ENCODE measurements around the gene KRTAP1-3. TPM values are rescaled to one million over a fixed set of nuclear protein-coding genes. Genes with fewer than 3 reads are reported as not detected.
"Not testable (repeated sequence)": the region's sequence is repeated elsewhere in the genome, so short reads cannot be mapped to it uniquely, and the experiment has no call there.

The KRTAP1-3 gene
- total RNA-seq, 2 experiments from 2014 or later, result not detected

DNA sequence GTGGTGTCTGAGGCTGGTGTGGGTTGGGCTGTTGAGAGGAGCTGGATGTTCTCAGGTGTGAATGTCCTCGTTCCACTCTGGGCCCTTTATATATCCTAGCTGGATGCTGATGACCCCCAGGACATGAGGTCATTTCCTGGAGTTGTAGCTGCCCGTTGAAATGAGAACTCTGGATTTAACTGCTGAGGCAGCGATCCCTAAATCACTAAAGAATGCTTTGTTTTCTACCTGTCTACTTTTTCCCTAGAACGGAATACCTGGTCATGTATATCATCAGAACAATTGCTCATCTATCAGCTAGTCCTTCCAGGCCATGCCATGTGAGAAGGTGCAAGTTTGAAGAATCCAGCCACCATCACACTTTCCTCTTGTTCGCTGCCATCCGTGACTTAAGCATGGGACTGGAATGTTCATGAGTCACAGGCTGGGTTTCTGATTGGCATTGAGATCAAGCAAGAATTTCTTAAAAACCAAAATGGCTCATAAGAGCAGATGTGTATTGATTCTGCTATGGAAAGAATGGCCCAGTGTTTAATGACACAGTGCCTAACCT is 25.5 kb upstream of the KRTAP1-3 start, which contains the start of gene KRTAP2-3:
TSS of gene KRTAP2-3 (minus strand) at position 63 of the 553 bp plus-strand sequence. CDS start 64 bp downstream, outside the sequence.
- DNase-seq, result no peak
- Mint-ChIP-seq H3K4me1 (no peaks in the 10 kb centered on the region), H3K4me3 (no peak within 1 kb of the TSS), H3K36me3 (no peaks in the 10 kb centered on the region), H3K27ac (no peak within 1 kb of the TSS), H3K9me3 (no peaks in the 10 kb centered on the region), H3K27me3 (peaks cover 30% of the 10 kb centered on the region)

DNA sequence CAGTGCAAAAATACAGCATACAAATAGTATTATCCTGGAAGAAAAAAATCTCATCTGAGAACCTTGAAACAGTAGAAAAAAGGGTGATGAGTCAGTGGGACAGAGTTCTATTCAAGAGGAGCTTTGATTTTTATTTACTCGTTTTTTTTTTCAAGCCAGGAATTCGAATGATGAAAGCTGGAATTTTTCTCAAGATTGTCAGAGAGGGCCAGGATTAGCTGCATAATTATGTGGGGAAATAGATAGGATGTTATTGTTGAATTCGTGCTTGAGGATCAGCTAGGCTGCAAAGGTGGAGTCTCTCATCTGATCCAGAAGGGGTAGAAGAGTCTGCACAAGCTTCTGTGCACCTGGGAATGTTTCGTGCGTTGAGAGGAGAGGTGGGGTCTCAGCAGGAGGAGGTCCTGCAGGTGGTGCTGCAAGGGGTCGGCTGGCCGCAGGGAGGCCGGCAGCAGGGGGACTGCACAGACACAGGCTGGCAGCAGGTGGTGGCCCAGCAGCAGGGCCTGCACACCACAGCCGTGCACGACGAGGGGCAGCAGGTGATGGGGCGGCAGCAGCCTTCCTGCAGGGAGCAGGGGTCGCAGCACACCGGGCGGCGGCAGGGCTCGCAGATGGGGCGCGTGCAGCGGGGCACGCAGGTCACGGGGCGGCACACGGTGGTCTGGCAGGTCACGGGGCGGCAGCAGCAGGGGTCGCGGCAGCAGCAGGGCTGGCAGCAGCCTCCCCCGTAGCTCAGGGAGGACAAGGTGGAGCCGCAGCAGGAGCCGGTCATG is 24.8 kb upstream of the KRTAP1-3 start:
- not testable (repeated sequence) for H3K27ac Mint-ChIP-seq
- H3K27me3 Mint-ChIP-seq, result peaks cover 30% of the 10 kb centered on the region

DNA sequence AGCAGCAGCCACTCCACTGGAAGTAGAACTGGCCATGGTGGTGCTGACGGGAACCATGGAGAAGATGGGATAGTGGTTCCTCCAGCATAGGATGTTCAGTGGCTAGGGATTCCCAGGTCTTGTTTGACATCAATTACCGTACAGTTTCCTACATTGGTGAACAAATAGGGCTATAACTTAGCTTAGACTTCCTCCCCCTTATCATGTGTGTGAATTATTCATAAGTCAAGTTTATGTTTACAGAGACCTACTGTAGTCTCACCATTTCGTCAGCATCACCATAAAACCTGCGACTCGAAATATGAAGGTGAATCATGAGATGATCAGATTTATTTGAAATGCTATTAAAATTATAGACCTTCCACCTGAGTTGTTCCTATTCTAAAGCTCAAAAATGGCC is 24.1 kb upstream of the KRTAP1-3 start:
- Mint-ChIP-seq H3K9me3 (no peaks in the 10 kb centered on the region), H3K4me3 (no peak overlapping the region), H3K4me1 (no peaks in the 10 kb centered on the region), H3K27me3 (peaks cover 30% of the 10 kb centered on the region), H3K36me3 (no peaks in the 10 kb centered on the region), H3K27ac (no peak overlapping the region)
- DNase-seq, result no peak

More for the DNA sequence above, 24.8 kb upstream of the KRTAP1-3 start:
- not testable (repeated sequence) for H3K9me3 Mint-ChIP-seq, H3K36me3 Mint-ChIP-seq, H3K4me3 Mint-ChIP-seq, DNase-seq, H3K4me1 Mint-ChIP-seq

DNA sequence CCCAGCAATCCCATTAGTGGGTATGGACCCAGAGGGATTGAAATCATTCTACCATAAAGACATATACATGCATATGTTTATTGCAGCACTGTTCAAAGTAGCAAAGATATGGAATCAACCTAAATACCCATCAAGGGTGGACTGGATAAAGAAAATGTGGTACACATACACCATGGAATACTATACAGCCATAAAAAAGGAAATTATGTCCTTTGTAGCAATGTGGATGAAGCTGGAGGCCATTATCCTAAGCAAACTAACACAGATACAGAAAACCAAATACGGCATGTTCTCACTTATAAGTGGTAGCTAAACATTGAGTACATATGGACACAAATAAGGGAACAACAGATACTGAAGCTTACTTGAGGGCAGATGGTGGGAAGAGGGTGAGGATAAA is 22.9 kb upstream of the KRTAP1-3 start:
- no peaks in the 10 kb centered on the region for H3K4me1 Mint-ChIP-seq
- no peaks in the 10 kb centered on the region for H3K36me3 Mint-ChIP-seq
- no peak overlapping the region for H3K27ac Mint-ChIP-seq
- no peak overlapping the region for H3K4me3 Mint-ChIP-seq
- DNase-seq, result no peak
- H3K9me3 Mint-ChIP-seq, result no peaks in the 10 kb centered on the region
- H3K27me3 Mint-ChIP-seq, result peaks cover 30% of the 10 kb centered on the region

DNA sequence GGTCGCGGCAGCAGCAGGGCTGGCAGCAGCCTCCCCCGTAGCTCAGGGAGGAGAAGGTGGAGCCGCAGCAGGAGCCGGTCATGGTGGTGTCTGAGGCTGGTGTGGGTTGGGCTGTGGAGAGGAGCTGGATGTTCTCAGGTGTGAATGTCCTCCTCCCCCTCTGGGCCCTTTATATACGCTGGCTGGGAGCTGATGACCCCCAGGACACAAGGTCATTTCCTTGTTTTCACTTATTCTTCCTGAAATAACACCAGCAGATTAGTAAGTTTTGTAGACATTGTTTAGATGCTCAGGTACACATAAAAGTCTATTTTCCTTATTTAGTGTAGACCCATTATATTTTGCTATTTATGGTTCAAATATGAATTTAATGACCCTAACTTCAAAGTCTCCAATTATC is 20.5 kb upstream of the KRTAP1-3 start, which contains the start of gene KRTAP2-2:
TSS of gene KRTAP2-2 (minus strand) at position 101 of the 400 bp plus-strand sequence. CDS start at position 82, 19 bp downstream.
- peaks cover 17% of the 10 kb centered on the region for H3K27me3 Mint-ChIP-seq
- not testable (repeated sequence) for DNase-seq

DNA sequence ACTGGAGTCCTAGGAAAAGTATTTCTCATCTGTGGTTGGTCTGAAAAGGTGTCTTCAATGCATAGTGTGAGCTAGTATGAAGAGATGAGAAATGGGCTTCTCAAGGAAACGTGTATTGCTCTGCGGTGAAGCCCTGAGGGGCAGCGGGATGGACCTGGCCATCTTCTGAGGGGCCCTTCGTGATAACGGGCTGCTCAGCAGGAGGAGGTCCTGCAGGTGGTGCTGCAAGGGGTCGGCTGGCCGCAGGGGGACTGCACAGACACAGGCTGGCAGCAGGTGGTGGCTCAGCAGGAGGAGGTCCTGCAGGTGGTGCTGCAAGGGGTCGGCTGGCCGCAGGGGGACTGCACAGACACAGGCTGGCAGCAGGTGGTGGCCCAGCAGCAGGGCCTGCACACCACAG is 19.9 kb upstream of the KRTAP1-3 start:
- H3K4me3 Mint-ChIP-seq, H3K9me3 Mint-ChIP-seq: not testable (repeated sequence)

More for the DNA sequence above, 20.5 kb upstream of the KRTAP1-3 start, which contains the start of gene KRTAP2-2:
- H3K4me3 Mint-ChIP-seq, H3K4me1 Mint-ChIP-seq, H3K9me3 Mint-ChIP-seq, H3K36me3 Mint-ChIP-seq, H3K27ac Mint-ChIP-seq: not testable (repeated sequence)

DNA sequence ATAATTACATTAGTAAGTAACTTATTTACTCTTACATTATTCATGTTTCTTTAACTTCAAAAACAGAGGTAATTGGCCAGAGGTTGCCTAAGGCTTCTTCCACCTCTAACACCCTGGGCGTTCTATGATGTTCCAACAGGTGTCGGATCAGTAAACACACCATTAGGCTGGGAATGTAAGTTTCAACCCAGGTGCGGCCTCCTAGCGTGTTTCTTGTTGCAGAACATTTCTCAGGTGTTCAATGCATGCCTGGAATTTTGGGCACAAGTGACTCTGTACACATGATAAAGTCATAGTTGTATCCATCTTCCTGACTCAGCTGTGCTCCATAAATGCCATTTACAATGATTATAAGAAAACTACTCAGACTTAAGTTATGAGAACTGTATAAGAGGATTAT is 19.4 kb upstream of the KRTAP1-3 start:
- H3K4me1 Mint-ChIP-seq, result no peaks in the 10 kb centered on the region
- no peak overlapping the region for H3K27ac Mint-ChIP-seq
- no peak overlapping the region for H3K4me3 Mint-ChIP-seq
- no peak for DNase-seq
- peaks cover 14% of the 10 kb centered on the region for H3K27me3 Mint-ChIP-seq
- H3K36me3 Mint-ChIP-seq, result no peaks in the 10 kb centered on the region
- no peaks in the 10 kb centered on the region for H3K9me3 Mint-ChIP-seq

More for the DNA sequence above, 19.9 kb upstream of the KRTAP1-3 start:
- not testable (repeated sequence) for H3K4me1 Mint-ChIP-seq, H3K27ac Mint-ChIP-seq, H3K36me3 Mint-ChIP-seq, DNase-seq
- H3K27me3 Mint-ChIP-seq, result peaks cover 19% of the 10 kb centered on the region

DNA sequence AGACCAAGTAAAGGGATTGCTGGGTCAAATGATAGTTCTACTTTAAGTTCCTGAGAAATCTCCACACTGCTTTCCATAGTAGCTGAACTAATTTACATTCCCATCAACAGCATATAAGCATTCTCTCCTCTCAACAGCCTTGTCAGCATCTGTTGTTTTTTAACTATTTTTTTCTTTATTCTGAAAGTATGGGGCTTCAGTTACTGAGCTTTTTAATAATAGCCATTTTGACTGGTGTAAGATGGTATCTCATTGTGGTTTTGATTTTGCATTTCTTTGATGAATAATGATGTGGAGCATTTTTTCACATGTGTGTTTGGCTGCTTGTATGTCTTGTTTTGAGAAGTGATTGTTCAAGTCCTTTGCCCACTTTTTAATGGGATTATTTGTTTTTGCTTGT is 17.9 kb upstream of the KRTAP1-3 start:
- Mint-ChIP-seq H3K27me3 (peaks cover 23% of the 10 kb centered on the region), H3K27ac (no peak overlapping the region), H3K4me1 (no peaks in the 10 kb centered on the region), H3K4me3 (no peak overlapping the region), H3K9me3 (no peaks in the 10 kb centered on the region), H3K36me3 (no peaks in the 10 kb centered on the region)
- no peak for DNase-seq

DNA sequence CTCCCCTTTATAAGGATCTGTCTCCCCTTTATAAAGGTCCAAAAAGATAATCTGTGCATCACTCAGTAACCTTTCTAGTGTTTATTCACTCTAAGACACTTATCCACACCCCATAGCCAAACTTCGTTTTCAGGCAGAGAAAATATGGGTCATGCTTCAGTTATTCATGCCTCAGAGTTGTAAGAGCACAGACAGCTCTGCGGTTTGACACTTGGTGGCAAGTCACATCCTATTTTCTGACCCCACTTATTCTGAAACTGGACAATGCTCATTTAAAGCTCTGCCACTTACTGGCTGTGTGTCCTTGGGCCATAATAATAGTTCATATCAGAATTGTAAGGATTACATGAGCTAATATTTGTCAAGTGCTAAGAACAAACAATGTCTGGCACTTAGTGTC is 14.4 kb upstream of the KRTAP1-3 start:
- Mint-ChIP-seq H3K4me3 (no peak overlapping the region), H3K9me3 (peaks cover 1% of the 10 kb centered on the region), H3K27ac (no peak overlapping the region), H3K27me3 (peaks cover 32% of the 10 kb centered on the region), H3K4me1 (no peaks in the 10 kb centered on the region), H3K36me3 (no peaks in the 10 kb centered on the region)
- no peak for DNase-seq

DNA sequence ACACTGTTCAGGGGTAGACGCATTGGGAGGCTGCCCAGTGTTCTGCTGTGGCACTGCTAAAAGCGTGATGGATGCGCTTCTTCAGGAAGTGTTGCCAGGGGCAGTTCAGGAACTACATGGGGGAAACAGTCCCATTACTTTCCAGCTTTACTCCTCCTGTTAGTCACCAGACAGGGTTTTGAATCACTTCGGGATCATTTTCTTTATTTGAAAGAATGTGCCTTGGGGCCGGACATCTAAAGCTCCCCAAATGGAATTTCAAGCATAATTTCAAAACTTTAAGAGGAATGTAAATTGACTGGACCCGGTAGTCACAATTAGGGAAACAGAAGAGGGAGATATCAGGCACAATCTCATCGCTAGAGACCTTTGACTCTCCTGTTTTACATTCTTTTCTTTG is 13.8 kb upstream of the KRTAP1-3 start:
- Mint-ChIP-seq H3K27me3 (peaks cover 32% of the 10 kb centered on the region), H3K36me3 (peaks cover 2% of the 10 kb centered on the region), H3K4me3 (no peak overlapping the region), H3K9me3 (peaks cover 5% of the 10 kb centered on the region), H3K27ac (no peak overlapping the region), H3K4me1 (peaks cover 2% of the 10 kb centered on the region)
- DNase-seq, result no peak

DNA sequence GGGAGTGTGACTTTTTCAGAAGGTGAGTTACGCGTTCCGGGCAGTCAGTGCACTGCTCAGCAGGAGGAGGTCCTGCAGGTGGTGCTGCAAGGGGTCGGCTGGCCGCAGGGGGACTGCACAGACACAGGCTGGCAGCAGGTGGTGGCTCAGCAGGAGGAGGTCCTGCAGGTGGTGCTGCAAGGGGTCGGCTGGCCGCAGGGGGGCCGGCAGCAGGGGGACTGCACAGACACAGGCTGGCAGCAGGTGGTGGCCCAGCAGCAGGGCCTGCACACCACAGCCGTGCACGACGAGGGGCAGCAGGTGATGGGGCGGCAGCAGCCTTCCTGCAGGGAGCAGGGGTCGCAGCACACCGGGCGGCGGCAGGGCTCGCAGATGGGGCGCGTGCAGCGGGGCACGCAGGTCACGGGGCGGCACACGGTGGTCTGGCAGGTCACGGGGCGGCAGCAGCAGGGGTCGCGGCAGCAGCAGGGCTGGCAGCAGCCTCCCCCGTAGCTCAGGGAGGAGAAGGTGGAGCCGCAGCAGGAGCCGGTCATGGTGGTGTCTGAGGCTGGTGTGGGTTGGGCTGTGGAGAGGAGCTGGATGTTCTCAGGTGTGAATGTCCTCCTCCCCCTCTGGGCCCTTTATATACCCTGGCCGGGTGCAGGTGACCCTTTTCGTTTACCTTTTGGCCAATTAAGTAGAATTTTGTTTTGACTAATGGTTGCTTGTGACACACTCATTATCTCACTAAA is 12.2 kb upstream of the KRTAP1-3 start, which contains the start of gene KRTAP2-1:
TSS of gene KRTAP2-1 (minus strand) at position 582 of the 731 bp plus-strand sequence. CDS start at position 533, 49 bp downstream.
- H3K4me3 Mint-ChIP-seq, DNase-seq, H3K36me3 Mint-ChIP-seq, H3K4me1 Mint-ChIP-seq, H3K9me3 Mint-ChIP-seq, H3K27ac Mint-ChIP-seq: not testable (repeated sequence)
- H3K27me3 Mint-ChIP-seq, result peaks cover 32% of the 10 kb centered on the region

DNA sequence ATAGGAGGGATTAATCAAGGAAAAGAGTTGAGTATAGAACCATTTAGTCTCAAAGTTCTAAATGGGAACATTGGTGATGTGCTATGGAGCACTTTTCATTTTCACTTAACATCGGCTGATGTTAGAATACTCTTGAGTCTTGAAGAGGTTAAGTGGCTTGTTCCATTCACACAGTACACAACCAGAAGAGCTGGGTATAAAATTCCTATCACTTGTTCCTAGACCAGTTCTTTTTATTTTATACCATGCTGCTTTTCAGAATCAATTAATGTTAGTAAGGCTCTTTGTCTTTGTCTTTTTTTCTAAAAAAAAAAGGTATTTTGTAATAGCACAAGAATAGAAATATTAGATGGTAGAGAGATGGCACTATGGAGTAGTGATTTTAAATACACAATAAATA is 8.3 kb upstream of the KRTAP1-3 start:
- peaks cover 18% of the 10 kb centered on the region for H3K27me3 Mint-ChIP-seq
- peaks cover 6% of the 10 kb centered on the region for H3K9me3 Mint-ChIP-seq
- H3K36me3 Mint-ChIP-seq, result peaks cover 3% of the 10 kb centered on the region

DNA sequence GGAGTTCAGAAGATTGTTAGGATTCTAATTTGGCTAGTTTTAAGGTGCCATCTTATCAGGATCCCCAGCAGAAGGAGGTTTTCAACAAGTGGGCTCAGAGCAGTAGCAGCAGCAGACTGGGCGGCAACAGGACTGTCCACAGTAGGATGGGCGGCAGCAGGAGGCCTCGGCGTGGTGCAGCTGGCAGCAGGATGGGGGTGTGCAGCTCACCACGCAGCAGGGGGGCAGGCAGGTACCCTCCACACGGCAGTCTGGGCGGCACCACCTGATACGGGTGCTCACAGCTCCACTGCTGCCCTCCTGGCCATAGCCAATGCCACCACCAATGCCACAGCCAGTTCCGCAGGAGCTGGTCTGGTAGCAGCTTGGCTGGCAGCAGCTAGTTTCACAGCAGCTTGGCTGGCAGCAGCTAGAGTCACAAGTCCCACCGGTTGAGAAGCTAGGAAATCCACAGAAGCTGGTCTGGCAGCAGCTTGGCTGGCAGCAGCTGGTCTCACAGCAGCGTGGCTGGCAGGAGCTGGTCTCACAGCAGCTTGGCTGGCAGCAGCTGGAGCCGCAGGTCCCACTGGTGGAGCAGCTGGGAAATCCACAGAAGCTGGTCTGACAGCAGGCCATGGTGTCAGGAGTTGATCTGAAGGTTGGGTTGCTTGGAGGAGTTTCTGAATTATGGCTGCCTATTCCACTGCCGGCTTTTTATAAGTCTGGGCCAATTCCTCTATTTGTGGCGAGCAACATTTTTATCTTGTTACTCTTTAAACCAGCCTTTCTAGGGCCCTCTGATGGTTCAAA is 6.3 kb upstream of the KRTAP1-3 start, which contains the start of gene KRTAP1-1:
TSS of gene KRTAP1-1 (minus strand) at position 668 of the 789 bp plus-strand sequence. CDS start at position 615, 53 bp downstream.
- H3K4me1 Mint-ChIP-seq, DNase-seq, H3K9me3 Mint-ChIP-seq, H3K36me3 Mint-ChIP-seq, H3K4me3 Mint-ChIP-seq, H3K27me3 Mint-ChIP-seq, H3K27ac Mint-ChIP-seq: not testable (repeated sequence)

More for the DNA sequence above, 8.3 kb upstream of the KRTAP1-3 start:
- Mint-ChIP-seq H3K27ac (no peak overlapping the region), H3K4me3 (no peak overlapping the region), H3K4me1 (peaks cover 2% of the 10 kb centered on the region)
- no peak for DNase-seq

DNA sequence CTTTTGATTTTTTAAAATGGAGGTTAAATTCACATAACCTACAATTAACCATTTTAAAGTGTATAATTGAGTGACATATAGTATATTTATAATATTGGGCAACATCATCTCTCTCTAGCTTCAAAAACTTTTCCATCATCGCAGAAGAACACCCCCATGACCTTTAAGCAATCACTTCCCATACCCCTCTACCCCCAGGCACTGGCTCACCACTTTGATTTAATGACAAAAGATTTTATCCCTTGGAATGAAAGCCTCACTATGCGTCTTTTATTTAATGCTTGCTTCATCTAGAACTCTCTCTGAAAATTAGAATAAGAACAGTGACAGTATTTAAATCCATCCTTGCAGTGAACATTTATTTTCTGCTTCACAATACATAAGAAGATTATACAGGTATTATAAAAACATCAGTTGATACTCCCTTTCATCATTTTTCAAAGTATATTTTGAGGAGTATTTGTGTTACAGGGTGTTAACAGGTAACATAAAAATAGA is 3.2 kb upstream of the KRTAP1-3 start:
- Mint-ChIP-seq H3K36me3 (no peaks in the 10 kb centered on the region), H3K27ac (no peak overlapping the region), H3K27me3 (peaks cover 3% of the 10 kb centered on the region), H3K9me3 (no peaks in the 10 kb centered on the region), H3K4me3 (no peak overlapping the region), H3K4me1 (no peaks in the 10 kb centered on the region)
- DNase-seq, result no peak

Measured in activated naive CD8-positive, alpha-beta T cell treated with anti-CD3 and anti-CD28 coated beads for 36 hours (primary cell).